ENCODE data around the gene PCGF1. TPM values are rescaled to one million over a fixed set of nuclear protein-coding genes. Genes with fewer than 3 reads are reported as not detected.

The PCGF1 gene
- total and polyA plus RNA-seq, 2 of the 8 experiments (the other 6 are each of a cell fraction or from before 2014, with no cell fraction given), result 10.0 to 23.7 TPM

DNA sequence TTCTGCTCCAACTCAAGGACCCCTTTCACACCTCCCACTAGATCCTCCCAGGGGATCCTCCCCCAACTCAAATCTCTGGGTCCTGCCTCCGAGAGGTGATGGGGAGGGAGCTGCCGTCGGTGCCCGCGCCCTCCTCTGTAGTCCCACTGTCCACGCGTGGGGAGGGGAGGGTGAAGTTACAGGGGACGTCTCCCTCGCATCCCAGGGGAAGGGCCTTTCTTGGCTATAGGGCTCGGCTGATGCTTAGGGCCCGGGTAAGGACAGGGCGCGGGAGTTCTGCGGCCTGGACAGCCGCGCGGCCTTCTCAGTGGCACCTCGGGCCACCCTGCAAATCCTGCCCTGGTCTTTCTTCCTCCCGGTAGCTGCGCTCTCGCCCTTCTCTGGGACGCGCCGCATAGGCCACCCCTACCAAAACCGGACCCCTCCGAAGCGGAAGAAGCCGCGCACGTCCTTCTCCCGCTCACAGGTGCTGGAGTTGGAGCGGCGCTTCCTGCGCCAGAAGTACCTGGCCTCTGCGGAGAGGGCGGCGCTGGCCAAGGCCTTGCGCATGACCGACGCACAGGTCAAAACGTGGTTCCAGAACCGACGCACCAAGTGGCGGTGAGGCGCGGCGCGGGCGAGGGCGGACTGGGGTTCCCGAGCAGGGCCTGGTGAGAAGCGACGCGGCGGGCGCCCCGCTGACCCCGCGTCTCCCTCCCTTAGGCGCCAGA lies 7.9 kb upstream of the PCGF1 start:
- peaks cover 74 to 100% (median 95%) of the 10 kb centered on the region in 4 experiments for H3K27me3 ChIP-seq (replicated peaks in 1 of 4; ENCODE audit: control insufficient read depth in 3 of 4, extremely low read depth in 1 of 4, insufficient read depth in 3 of 4, low read length in 3 of 4)
- peaks cover 7 to 12% of the 10 kb centered on the region in 2 experiments for H3K9me3 ChIP-seq (ENCODE audit: insufficient read depth in 2 of 2, low read depth in 1 of 2, low read length in 1 of 2)
- H3K56ac ChIP-seq (replicated peaks; ENCODE audit: insufficient read length, low read depth, low read length), result no peak overlapping the region
- peaks cover 2 to 4% of the 10 kb centered on the region in 2 experiments for H4K20me1 ChIP-seq (replicated peaks in 1 of 2; ENCODE audit: control insufficient read depth in 1 of 2, insufficient read depth in 2 of 2, low read length in 2 of 2)
- H2BK5ac ChIP-seq (ENCODE audit: low read depth, low read length), result no peak overlapping the region; the same call in 1 of the 2 replicates
- H3K79me2 ChIP-seq (ENCODE audit: control insufficient read depth in 1 of 2, insufficient read depth in 2 of 2, low read length in 2 of 2), result no peaks in the 10 kb centered on the region
- H3K27ac ChIP-seq (ENCODE audit: low read depth, low read length), result no peak overlapping the region
- ChIA-PET CTCF (ENCODE audit: partially characterized antibody) (interaction anchor here (0.5 to 4.2 kb wide), 5 partner anchors 11 to 450 kb away, joined by 3 to 20 read pairs (median 3); partner anchors contain the start of gene DQX1), POLR2A (ENCODE audit: partially characterized antibody) (interaction anchor here (0.8 to 6.7 kb wide), 9 partner anchors 9 to 75 kb away, joined by 3 to 63 read pairs (median 4); partner anchors contain the start of genes AUP1, DQX1, HTRA2 and LBX2)
- H3K4me3 ChIP-seq (ENCODE audit: extremely low read depth in 1 of 4, insufficient read depth in 2 of 4, low read depth in 3 of 4, low read length in 4 of 4), result peak overlapping the region; percentile 5 to 62 (median 23); a peak in 6 of 8 replicates
- H2AFZ ChIP-seq (ENCODE audit: low read length), result peak overlapping the region; percentile 9; the same call in 1 of the 2 replicates
- H3K36me3 ChIP-seq (ENCODE audit: control insufficient read depth in 2 of 4, insufficient read depth in 4 of 4, low read length in 3 of 4), result peaks cover 0 to 19% (median 0%) of the 10 kb centered on the region in 4 experiments; a peak in 1 of 8 replicates
- FAIRE-seq (no peak), DNase-seq (ENCODE audit: low read depth in 1 of 2, low spot score in 2 of 2) (no peak)
- H3K9ac ChIP-seq (replicated peaks in 1 of 4; ENCODE audit: extremely low read depth in 1 of 4, low read depth in 3 of 4, low read length in 3 of 4), result no peak overlapping the region
- peaks cover 0 to 24% (median 10%) of the 10 kb centered on the region in 4 experiments; a peak in 6 of 7 replicates for H3K4me1 ChIP-seq (replicated peaks in 1 of 4; ENCODE audit: control insufficient read depth in 3 of 4, insufficient read depth in 4 of 4, low read length in 3 of 4)
- H3K14ac ChIP-seq (ENCODE audit: insufficient read length), result no peak overlapping the region
- H3K23ac ChIP-seq (ENCODE audit: insufficient read length), result no peak overlapping the region
- H3K79me1 ChIP-seq (ENCODE audit: low read depth, low read length), result no peaks in the 10 kb centered on the region
- peak overlapping the region; percentile 63 to 88 for H3K4me2 ChIP-seq (ENCODE audit: insufficient read depth in 1 of 2, low read depth in 2 of 2, low read length in 2 of 2)
- H4K5ac ChIP-seq (ENCODE audit: insufficient read length, low read depth, low read length), result no peak overlapping the region
- peak overlapping the region; percentile 68; the same call in 1 of the 2 replicates for H2BK12ac ChIP-seq (ENCODE audit: low read depth, low read length)
- no peak overlapping the region for H2AK5ac ChIP-seq (ENCODE audit: low read depth, low read length)
- H2BK20ac ChIP-seq (ENCODE audit: low read length), result no peak overlapping the region
- no peak overlapping the region for H3K4ac ChIP-seq (replicated peaks; ENCODE audit: insufficient read length, low read depth, low read length)
- WGBS, 2 experiments (ENCODE audit: extremely low coverage in 1 of 2, insufficient coverage in 1 of 2, insufficient read length in 1 of 2, insufficient replicate concordance in 2 of 2, low coverage in 1 of 2, low lambda C conversion rate in 2 of 2, missing lambda C conversion rate in 1 of 2), result 2% methylated on average over 57 of the region's 60 CpGs; no CpG with 5 or more reads in 1 of the 2 experiments
- H2BK15ac ChIP-seq (ENCODE audit: low read length), result 0 out of 2 replicates have a peak overlapping the region, but pooled peaks have one; percentile 92
- H4K91ac ChIP-seq (replicated peaks; ENCODE audit: insufficient read length, low read length), result no peak overlapping the region
- peak overlapping the region; percentile 84; the same call in 1 of the 2 replicates for H4K8ac ChIP-seq (ENCODE audit: extremely low read depth, insufficient read depth, low read length)
- H3K18ac ChIP-seq (ENCODE audit: extremely low read depth, low read length), result peak overlapping the region; percentile 51
- peaks cover 10% of the 10 kb centered on the region; the same call in 1 of the 2 replicates for H3K23me2 ChIP-seq (ENCODE audit: low read depth, low read length)
- no peak overlapping the region for H2BK120ac ChIP-seq (replicated peaks; ENCODE audit: low read depth, low read length)
- TF ChIP-seq SP1 (IDR thresholded peaks at IDR 0.05; ENCODE audit: low read depth, low read length) (peak; percentile 17; the same call in 1 of the 2 replicates), ZNF274 (IDR thresholded peaks at IDR 0.05; ENCODE audit: borderline replicate concordance, extremely low read depth, low read length) (no peak), SIX5 (IDR thresholded peaks at IDR 0.05; ENCODE audit: low read depth, low read length) (no peak), EP300 (IDR thresholded peaks at IDR 0.05; ENCODE audit: borderline replicate concordance in 1 of 2, low read depth in 2 of 2, low read length in 2 of 2) (no peak), RFX5 (IDR thresholded peaks at IDR 0.05; ENCODE audit: borderline replicate concordance, low read depth, low read length) (no peak), SP4 (IDR thresholded peaks at IDR 0.05; ENCODE audit: low read length) (no peak), CHD2 (IDR thresholded peaks at IDR 0.05; ENCODE audit: low read length) (no peak), CBX5 (IDR thresholded peaks at IDR 0.05; ENCODE audit: low read depth, low read length) (no peak), SRF (IDR thresholded peaks at IDR 0.05; ENCODE audit: low read depth, low read length) (no peak), EZH2 (IDR thresholded peaks at IDR 0.05; ENCODE audit: low read depth, low read length, severe bottlenecking) (peak; percentile 84), KDM1A (IDR thresholded peaks at IDR 0.05; ENCODE audit: borderline replicate concordance, low read length) (no peak), BACH1 (IDR thresholded peaks at IDR 0.05; ENCODE audit: low read length) (no peak)
